HG03521 (cell line): ENCODE results near the gene CPA4.

Source experiments
- ATAC-seq: cut with Tn5 transposase; IDR thresholded peaks from one replicate; pipeline ENCODE4 v1.9.1; 2021; ENCODE audit warnings: mild to moderate bottlenecking, moderate library complexity; ENCODE audit not compliant: unreplicated experiment

The CPA4 gene

GRCh38 chr7:130363026-130363847 is 70.3 kb downstream of the CPA4 start:
- ATAC-seq = no peak

DNA sequence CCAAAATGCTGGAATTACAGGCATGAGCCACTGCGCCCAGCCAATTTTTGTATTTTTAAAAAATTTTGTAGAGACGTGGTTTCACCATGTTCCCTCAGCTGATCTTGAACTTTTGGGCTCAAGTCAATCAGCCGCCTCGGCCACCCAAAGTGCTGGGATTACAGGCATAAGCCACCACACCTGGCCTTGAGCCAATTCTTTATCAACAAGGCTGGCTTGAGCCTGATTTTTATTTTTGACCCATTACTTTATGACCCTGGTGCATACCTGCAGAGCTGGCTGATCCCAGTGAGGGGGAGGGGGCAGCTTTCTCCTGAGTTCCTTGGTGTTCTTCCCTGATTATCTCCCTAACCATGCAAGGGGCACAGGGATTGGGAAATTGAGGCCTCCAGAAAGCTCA is 71.5 kb downstream of the CPA4 start:
- no peak for ATAC-seq

DNA sequence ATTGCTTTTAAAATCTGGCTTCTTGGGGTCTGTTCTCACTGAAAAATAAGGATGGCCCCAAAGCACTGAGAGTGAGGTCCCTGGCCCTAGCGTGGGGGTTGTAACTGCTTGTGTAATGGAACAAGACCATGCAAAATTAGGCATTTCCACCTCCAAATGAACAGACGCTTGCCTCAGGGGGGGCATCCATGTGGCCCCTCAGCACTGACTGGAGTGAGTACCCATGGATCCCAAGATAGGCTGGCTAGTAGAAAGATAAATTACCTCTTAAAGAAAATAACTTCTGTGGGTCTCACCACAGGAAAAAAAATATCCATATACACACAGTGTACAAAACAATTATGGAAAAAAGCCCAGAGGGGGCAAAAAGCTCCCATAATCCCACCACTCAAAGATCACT is 72.1 kb downstream of the CPA4 start:
- no peak for ATAC-seq

GRCh38 chr7:130365511-130366441 is 72.8 kb downstream of the CPA4 start:
- ATAC-seq = no peak

DNA sequence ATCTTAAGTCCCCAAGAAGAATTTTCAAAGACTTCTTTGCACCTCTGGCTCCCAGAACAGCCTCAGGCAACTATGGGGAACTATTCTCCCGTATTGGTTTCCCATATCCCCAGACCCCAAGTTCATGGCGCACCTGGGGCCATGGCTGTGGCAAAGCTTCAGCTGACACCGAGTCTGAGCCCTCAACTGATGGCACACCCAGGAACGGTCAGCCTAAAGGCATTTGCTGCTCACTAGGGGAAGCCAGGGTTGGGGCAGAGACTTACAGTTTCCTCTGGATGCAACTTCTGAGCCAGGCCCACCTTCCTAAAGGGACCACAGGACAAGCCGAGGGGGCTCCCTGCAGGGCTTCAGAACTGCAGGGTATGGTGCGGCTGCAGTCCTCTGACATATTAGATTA is 73.6 kb downstream of the CPA4 start:
- ATAC-seq = no peak

- ATAC-seq = no peak
Measured at GRCh38 chr7:130367088-130367755, 74.3 kb downstream of the CPA4 start.

- ATAC-seq = no peak
Measured at GRCh38 chr7:130367836-130368746, 75.1 kb downstream of the CPA4 start.

- ATAC-seq = no peak
Measured at GRCh38 chr7:130369110-130369711, 76.2 kb downstream of the CPA4 start.

- no peak for ATAC-seq
Measured at GRCh38 chr7:130369831-130370550, 77.0 kb downstream of the CPA4 start.

DNA sequence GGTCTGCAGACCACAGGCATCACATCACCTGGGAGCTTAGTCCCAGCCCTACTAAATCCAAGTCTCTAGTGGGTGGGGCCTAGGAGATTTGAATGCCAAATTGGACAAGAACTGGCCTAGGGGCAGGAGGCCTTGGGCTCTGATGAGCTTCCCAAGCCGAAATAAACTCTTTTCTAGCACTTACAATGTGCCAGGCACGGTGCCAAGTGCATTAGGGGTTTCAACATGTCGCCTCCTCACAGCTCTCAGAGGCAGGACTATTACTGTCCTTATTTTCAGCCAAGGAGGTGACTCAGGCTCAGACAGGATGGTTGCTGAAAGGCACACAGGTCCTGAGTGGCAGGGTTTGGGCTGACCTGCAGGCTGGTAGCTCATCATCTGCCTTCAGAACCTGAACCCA is 78.1 kb downstream of the CPA4 start:
- ATAC-seq = no peak

- no peak for ATAC-seq
Measured at GRCh38 chr7:130372402-130373165, 79.6 kb downstream of the CPA4 start.
